Subcutaneous adipose tissue (tissue), 4 donors: ENCODE results near the gene CAMK2G. TPM values are rescaled to one million over a fixed set of nuclear protein-coding genes. Genes with fewer than 3 reads are reported as not detected.

Experiments used
- CTCF ChIP-seq: fragments of 450-650 bp; IDR thresholded peaks from one replicate; pipeline ENCODE4 v1.5.1; 2016; ENCODE audit warnings: low read depth, mild to moderate bottlenecking, control low read depth, antibody characterized with exemption, moderate library complexity
- total RNA-seq, 4 donors: library from RNA; depleted of rRNA; stranded (reverse); fragments of >200 nt; gene quantifications; one replicate each; pipeline ENCODE4 v1.1.0, GENCODE V29; 2016

CAMK2G gene
- total RNA-seq, 4 donors from 2014 or later = 13.2 to 43.9 (median 23.6) TPM

GRCh38 chr10:73873838-73874215 is 528 bp downstream of the CAMK2G start:
- TF ChIP-seq CTCF = no peak

- TF ChIP-seq CTCF = no peak
Observed at GRCh38 chr10:73873142-73873837, 1.1 kb downstream of the CAMK2G start.

- TF ChIP-seq CTCF = no peak
Observed at GRCh38 chr10:73872190-73872710, 2.1 kb downstream of the CAMK2G start.

- TF ChIP-seq CTCF = no peak
Observed at GRCh38 chr10:73871295-73872189, 2.8 kb downstream of the CAMK2G start.

- TF ChIP-seq CTCF = no peak
Observed at GRCh38 chr10:73868655-73869195, 5.6 kb downstream of the CAMK2G start.

- TF ChIP-seq CTCF = no peak
Observed at GRCh38 chr10:73867871-73868631, 6.3 kb downstream of the CAMK2G start.
